UCSD-AML1 (cell line): ENCODE results near the gene MLPH.
A peak's percentile ranks its signal among the peaks of the same experiment; 100 is the strongest.

Experiments
- DNase-seq: peaks from one replicate; lab custom pipeline; 2025; ENCODE audit not compliant: unreplicated experiment; lab: John Stamatoyannopoulos, UW

The MLPH gene

DNA sequence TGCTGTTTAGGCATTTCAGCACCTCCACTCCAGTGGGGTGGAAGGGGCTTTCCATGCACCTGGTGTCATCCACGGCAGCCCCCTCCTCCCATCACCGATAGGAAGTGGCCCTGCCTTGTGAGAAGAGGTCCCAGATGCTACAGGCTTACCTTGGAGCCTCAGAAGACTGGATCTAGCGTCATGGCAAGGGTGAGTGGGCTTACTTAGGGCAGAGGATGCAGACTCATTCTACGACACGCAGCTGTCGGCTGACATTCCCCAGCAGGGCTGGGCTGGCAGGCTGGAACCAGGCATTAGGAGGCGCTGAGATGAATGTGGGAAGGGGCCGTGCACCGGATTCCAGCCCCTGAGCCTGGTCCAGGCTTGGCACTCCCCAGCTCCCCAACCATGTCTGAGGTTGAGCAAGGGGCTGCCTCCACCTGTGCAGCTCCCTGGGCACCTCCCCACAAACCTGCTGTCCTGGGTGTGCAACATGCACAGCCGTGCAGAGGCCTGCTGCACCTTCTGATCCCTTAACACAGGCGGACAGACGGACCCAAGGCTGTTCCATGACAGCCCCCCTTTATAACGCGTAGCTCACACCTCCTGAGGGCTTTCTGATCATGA lies 77.6 kb downstream of the MLPH start:
- no peak for DNase-seq

DNA sequence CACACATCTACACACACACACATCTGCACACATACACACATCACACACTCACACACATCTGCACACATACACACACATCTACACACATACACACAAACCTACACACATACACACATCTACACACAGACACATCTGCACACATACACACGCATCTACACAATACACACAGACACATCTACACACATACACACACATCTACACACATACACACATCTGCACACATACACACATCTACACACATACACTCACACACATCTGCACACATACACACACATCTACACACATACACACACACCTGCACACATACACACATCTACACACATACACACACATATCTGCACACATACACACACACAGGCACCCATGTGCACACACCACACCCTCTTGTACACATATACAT lies 78.9 kb downstream of the MLPH start:
- DNase-seq = no peak

DNA sequence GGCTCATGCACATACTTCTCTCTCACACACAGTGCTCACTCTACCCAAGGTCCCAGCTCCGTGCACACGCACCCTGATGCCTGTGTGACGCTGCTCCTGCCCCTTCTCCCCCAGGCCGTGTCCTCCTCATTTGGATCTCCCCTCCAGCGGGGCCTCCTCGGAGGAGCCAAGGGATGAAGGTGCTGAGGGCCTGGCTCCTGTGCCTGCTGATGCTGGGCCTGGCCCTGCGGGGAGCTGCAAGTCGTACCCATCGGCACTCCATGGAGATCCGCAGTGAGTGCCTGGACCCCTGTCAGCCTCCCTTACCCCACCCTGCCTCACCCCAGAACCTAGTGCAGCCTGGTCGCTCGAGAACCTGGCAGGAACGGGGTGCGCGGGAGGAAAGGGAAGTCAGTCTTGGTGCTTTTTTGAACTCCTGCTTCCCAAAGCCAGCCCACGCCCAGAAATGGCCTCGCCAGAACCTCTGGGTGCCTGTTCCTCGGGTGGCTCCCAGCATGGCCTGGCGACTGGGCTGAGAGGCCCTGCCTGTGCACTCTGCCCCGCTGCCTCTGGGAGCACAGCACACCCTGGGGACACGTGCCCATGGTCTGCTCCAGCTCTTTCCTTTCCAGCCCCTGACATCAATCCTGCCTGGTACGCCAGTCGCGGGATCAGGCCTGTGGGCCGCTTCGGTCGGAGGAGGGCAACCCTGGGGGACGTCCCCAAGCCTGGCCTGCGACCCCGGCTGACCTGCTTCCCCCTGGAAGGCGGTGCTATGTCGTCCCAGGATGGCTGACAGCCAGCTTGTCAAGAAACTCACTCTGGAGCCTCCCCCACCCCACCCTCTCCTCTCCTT lies 79.6 kb downstream of the MLPH start, which contains the start of gene PRLH:
Gene PRLH (plus strand): TSS at position 174 of the 835 bp plus-strand sequence. CDS start 0 bp downstream, at position 174.
- no peak for DNase-seq

DNA sequence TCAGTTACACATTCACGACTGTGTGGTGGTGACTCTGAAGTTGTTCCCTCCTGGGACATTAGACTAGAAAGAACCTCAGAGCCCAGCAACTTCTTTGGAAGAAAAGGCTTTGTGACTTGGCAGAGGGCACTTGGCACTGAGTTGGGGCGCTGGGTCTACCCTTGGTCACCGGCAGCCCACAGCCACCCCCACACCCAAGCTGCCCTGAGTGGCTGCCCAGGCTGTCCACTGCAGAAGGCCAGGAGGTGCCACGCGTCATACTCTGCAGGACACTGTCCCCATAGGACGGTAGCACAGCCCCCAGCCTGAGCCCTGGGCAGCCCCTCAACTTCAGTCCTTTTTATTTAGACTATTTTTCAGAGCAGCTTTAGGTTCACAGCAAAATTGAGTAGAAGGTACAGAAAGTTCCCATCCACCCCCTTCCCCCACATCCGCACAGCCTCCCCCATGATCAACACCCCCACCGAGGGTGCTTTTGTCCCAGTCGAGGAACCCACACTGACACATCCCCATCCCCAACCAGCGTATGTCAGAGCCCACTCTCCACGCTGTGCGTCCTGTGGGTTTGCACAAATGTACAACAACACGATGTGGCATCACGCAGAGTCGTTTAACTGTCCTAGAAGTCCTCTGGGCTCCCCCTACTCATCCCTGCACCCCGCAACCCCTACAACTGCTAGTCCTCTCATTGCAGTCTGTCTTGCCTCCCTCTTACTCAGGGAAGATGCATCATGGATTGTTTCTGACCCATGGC lies 80.4 kb downstream of the MLPH start:
- no peak for DNase-seq

DNA sequence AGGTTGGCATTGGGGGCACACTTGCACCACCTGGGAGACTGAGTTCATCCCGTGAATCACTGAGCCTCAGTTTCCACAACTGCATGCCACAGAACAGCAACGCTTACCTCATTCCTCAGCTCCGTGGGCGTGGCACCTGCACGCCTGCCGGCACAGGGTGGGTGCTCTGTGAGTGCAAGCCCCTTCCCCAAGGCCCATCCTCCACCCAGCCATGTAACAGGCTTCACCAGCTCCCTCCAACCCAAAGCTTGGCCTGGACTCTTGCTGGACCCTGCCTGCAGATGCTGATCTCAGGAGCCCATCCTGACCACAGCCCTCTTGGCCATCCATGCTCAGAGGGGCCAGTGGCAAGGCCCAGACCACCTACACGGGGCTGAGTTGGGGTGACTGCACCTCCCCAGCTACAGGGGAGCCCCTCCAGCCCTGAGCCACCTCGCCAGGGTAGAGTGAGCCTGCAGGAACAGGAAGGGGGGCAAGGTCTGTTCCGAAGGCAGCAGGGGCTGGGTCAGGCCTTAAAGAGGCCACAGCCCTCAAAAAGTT lies 81.1 kb downstream of the MLPH start:
- no peak for DNase-seq

DNA sequence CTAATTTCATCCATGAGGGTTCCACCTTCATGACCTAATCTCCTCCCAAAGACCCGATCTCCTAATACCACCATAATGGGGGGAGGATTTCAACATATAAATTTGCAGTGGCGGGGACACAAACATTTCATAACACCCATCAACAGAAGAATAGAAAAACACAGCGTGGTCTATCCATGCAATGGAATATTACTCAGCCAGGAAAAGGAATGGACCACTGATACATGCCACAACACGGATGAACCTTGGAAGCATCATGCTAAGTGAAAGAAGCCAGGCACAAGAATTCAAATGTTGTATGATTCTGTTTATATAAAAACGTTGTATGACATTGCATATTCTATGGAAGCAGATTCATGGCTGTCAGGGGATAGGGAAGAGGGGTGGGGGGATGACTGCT lies 82.0 kb downstream of the MLPH start:
- no peak for DNase-seq

DNA sequence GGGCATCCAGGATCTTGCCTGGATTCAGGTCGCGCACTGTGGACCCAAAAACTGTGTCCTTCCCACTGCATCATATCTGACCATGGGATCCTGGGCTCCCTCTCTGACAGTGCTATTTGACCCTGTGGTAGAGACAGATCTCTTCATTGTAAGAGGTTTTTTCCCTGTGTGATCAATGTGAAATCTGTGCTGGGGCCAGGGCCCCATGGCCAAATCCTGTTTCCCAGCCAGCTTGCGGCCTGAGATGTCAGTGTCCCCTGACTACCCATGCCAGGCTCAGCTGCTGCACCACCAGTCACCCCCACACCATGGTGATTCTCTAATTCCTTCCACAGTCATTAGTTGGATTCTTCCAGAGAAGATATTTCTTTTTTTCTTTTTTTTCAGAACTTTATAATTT lies 82.8 kb downstream of the MLPH start:
- no peak for DNase-seq

DNA sequence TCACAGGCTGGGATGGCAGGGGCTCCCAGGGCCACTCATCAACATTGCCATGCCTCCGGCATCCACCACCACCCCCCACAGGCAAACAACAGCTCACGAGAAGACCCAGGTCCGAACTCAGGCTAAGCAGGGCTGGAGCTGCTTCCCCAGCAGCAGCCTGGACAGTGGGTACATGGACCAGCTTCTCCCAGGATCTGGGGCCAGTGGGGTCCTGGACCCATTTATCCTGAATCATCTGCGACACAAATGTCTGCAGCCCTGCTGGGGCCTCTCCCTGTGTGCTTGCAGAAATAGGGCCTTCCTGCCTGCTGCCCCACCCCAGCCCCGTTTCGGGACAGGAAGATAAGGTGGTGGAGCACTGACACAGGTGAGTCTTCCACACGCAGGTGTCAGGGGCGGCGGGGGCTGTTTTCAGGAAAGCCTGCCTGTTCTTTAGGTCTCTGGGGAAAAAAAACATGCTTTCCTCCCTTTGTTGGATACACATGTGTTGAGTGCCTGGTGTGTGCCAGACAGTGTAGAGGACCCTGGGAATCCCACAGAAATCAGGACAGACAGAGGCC lies 83.8 kb downstream of the MLPH start:
- DNase-seq = no peak

DNA sequence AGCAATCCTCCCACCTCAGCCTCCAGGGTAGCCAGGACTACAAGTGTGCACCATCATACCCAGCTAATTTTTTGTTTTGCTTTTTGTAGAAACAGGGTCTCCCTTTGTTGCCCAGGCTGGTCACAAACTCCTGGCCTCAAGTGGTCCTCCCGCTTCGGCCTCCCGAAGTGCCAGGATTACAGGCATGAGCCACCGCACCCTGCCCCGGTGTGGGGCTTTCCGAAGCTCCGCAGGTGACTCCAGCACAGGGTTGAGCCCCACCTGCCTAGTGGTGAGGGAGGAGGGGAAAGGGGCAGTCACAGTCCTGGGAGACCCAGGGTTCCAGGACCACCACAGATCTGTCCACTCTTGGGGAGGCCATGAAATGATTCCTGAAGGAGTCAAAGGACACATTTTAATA lies 84.5 kb downstream of the MLPH start:
- no peak for DNase-seq

DNA sequence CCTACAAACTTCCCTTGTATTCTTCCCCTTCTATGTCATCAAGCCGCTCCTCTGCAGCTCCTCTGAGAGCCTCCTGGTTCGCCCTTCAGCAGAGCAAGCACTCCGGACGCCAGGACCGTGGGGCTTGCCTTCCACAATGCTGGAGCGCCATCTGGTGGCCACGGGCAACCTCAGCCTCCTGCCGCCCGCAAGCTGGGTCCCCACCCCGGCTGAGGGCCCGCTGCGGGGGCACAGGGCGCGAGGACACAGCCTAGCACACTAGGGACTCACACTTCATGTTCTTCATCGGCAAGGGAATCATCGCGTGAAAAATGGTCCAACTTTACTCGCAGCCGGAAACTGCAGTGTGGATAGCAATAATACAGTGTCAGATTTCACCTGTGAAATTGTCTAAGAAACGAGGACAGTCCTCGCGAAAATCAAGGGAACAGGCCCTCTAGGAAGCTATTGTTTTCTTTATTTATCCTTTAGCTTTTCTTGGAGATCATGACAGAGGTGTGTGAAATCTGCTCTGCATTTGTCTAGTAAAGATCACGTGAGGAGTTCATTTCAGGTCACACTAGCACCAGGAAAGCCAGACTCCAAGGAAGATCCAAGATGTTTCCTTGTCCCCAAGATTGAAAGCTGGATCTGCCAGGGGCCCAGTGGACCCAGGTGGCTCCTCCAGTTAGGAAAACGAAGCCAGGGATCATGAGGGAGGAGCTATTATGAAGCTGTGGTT lies 85.1 kb downstream of the MLPH start:
- peak; percentile 84 for DNase-seq

DNA sequence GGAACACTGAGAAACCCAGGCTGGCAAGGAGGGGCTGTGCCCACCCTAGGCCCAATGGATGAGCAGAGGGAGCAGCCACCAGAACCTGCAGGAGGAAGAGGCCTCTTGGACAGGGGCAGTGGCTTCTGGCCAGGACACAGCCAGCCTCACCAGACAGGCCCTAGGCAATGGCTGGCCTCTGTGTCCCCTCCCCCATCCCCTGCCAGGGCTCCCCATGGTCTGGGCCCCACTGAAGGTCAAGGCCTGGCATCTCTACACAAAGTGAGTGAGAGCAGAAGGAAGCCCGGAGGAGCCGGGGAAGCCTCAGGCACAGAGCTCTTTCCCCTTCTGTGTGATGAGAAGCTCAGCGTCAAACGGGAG lies 85.7 kb downstream of the MLPH start:
- no peak for DNase-seq

DNA sequence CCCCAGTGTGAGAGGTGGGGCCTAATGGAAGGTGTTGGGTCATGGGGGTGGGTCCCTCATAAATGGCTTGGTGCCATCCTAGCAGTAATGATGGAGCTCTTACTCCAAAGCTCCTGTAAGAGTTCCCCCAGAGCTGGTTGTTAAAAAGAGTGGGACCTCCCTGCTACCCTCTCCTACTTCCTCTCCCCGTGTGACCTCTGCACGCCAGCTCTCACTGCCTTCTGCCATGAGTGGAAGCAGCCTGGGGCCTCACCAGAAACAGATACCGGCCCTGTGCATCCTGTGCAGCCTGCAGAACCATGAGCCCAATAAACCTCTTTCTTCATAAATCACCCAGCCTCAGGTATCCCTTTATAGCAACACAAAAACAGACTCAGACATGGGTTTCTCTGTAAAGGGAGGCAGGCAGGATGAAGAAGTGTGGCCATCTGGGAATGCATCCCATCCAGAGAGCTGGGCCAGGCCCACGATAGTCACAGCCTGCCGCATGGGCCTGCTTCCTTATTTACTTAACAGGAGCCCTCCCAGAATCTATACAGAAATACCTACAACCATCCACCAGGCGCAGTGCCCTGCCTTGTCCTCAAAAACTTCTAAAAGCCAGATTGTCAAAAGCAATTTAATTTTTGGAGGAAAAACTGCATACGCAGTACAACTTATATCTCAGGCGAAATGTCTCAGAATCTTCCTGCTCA lies 86.8 kb downstream of the MLPH start:
- no peak for DNase-seq

DNA sequence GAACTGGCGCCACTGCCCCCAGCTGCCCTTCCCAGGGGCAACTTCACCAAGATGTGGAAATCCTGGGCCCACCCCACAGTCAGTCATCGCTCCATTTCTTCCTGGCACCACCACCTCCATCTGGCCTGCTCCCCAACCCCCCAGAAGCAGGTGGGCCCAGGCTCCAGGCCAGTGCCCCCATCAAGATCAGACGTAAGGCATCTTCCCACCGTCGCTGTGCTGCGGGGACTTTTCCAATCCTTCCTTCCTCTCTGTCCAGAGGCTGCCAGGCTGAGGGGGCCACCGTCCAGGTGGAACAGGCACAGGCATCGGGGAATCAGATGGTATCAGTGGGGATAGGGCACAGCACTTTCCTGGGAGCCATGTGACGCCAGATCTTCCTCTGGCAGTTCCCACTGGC lies 87.4 kb downstream of the MLPH start:
- DNase-seq = no peak

DNA sequence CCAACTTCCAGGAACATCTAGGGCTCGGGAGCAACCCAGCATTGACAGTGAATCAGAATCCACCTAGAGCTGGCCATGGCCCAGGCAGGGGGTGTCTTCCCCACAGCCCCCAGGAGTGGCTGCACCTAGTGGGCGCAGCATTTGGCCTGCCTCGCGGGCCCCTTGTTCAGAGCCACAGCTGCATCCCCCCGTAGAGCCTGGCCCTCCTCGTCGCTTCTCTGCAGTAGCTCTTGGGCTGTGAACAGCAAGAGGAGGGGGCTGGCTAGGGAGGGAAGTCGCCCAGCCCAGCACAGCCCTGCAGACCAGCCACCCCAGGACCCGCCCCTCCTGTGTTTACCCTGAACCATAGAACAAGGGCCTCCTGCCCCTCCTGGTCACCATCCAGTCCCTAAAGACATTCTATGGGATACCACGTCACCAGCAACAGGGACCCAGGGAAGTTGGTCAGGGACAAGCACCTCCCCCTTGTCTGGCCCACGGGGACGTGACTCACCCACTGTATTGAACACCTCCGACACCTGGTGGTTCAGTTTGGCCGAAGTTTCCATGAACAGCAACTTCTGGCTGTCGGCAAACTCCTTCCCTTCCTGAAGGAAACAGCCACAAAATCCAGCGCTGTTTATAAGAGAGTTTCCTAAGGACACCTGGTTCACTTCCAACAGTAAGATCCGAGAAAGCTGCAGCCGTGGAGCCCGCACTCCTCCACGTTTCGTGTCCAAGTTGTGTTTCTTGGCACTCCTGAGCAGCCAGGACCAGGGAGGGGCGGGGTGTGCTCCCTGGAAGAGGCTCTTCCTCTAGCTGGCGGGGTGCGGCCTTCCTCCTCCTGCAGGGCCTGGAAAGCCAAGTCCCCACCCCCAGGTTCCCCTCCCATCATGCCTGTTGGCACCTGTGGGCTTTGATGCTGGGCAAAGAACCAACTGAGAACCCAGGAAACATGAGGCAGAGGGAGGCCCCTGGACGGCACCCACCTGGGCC lies 88.1 kb downstream of the MLPH start:
- DNase-seq = no peak

DNA sequence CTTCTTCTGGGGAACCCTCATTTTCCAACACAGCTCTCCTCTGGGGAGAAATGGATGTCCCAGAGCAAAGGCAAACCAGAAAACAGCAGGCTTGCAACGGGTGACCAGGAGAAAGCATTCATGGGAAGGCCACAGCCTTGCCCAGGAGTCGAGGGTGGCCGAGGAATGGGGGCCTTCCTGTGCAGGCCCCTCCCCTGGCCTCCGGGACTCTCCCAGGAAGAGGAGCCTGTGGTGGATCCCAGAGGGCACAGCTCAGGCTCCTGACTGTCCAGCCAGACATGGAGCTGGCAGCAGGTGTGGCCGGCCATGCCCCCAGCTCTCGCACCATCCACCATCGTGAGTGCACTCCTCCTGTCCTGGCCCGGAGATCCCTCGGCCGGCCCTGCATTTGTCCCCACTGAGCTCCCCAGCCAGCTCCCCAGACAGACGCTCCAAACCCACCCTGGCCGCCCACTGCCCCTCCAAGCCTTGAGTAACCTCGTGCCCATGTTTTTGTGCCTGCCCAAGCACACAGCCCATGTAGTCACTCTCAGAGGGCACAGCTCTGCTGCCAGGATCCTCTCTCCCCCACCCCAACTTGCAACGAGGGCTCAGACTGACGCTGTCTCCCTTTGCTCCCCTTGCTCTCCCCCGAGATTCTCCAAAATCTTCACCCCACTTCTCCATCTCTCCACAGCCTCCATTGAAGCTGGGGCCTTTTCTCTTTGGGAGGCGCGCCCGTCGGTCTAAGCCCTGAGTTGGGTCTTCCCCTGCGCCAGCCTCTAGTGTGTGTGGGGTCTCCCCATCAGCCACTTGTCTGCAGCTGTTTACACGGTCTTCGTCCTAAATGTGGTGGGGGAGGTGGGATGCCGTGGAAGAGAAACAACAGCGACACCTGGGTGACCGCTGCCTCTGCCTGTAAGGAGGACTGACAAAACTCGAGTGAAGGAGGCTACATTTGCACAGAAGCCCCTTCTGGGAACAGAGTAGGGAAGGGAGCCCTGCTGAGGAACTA lies 89.1 kb downstream of the MLPH start:
- DNase-seq = no peak

DNA sequence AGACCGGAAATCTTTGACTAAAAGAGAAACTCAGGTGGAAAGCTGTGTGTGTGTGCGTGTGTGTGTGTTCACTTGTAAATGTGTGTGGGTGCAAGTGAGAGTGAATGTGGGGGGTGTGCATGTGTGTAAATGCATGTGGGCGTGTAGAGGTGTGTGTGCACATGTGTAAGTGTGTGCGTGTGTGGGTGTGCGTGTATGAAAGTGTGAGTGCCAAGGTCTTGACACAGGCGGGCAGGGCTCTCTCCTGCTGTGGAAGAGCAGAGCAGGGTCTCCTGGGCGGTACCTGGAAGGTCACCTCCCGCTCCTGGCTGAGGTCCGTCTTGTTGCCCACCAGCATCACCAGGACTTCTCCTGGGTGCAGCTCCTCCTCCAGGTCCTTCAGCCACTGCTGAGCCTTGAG lies 89.9 kb downstream of the MLPH start:
- no peak for DNase-seq

DNA sequence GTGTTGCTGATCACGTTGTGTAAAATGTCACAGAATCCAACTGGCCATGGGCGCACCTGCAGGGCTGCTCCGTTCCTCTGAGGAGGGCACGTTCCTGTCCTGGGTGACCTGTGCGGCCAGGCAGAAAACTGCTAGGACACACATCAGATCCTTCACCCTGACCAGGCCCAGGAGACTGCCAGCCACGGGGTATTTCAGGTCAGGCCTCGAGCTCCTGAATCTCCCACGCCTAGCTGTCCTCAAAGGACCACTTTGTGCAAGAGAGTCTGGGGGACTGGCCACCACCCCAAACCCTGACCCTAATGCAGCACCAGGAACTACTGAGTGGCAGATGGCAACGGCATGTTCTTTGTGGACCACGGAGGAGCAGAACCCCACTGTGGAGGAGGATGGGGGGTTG lies 90.4 kb downstream of the MLPH start:
- no peak for DNase-seq
